Astrocyte of the spinal cord (primary cell): ENCODE data around the gene TNS4.

Source experiments
- DNase-seq: peaks from one replicate; pipeline ENCODE4 v3.0.0; 2011; ENCODE audit warnings: low read depth, low spot score
- H3K4me3 ChIP-seq: 2 replicates; pipeline ENCODE4 v1.5.1; 2011; ENCODE audit warnings: low read depth, mild to moderate bottlenecking, low read length, moderate library complexity
- CTCF ChIP-seq: IDR thresholded peaks from 2 replicates; pipeline ENCODE4 v1.5.1; 2012; ENCODE audit warnings: low read depth, mild to moderate bottlenecking, low read length, inconsistent platforms
- in situ Hi-C: cut with HindIII; loops from 2 replicates; pipeline ENCODE4 v1.10.0; 2017; ENCODE audit warnings: low sequenced_read_pairs

The TNS4 gene

DNA sequence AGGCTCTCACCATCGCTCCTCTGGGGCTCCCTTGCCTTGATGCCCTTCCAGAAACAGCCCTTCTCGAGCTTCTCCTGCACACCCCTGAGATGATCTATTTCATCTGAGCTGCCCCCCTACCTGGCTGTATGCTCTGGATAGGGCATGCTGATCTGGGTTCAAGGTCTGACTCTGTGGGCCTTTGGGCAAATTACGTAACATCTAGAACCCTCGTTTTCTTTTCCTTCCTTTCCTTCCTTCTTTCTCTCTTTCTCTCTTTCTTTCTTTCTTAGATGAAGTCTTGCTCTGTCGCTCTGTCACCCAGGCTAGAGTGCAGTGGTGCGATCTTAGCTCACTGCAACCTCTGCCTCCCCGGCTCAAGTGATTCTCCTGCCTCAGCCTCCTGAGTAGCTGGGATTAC is 20.3 kb downstream of the TNS4 start:
- no peak for TF ChIP-seq CTCF
- DNase-seq, result no peak
- in situ Hi-C loops, result no loop called here
- H3K4me3 ChIP-seq, result no peak overlapping the region

DNA sequence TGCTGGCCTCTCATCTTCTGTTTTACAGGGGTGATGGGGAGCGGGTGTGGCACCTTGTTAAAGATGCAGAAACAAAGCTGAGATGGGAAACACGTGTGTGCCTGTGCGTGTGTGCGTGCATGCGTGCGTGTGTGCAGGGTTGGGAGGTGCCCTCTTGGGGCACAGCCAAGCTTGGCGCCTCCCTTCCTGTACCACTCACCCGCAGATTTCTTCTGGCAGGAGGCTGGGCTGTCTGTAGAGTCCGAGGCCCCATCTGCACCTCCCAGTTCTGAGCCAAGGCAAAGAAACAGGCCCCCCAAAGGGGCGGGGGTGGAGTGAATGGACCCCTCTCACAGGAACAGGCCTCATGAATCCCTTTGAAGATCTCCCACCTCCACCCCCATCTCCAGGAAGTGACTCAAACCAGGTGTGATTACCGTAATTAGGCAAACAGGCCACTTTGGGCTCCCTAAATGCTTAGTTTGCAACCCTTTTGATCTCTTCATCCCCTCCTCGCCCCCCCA is 20.9 kb downstream of the TNS4 start:
- H3K4me3 ChIP-seq, result no peak overlapping the region
- in situ Hi-C loops, result no loop called here
- TF ChIP-seq CTCF, result no peak
- DNase-seq, result no peak

- DNase-seq, result no peak
- in situ Hi-C loops, result no loop called here
- TF ChIP-seq CTCF, result no peak
- no peak overlapping the region for H3K4me3 ChIP-seq
Measured at GRCh38 chr17:40479754-40480480, 21.5 kb downstream of the TNS4 start.

GRCh38 chr17:40478486-40478885 is 22.9 kb downstream of the TNS4 start:
- in situ Hi-C loops, result no loop called here
- H3K4me3 ChIP-seq, result no peak overlapping the region
- TF ChIP-seq CTCF, result no peak
- DNase-seq, result no peak

- no peak for TF ChIP-seq CTCF
- H3K4me3 ChIP-seq, result no peak overlapping the region
- DNase-seq, result no peak
- in situ Hi-C loops, result no loop called here
Measured at GRCh38 chr17:40477796-40478195, 23.6 kb downstream of the TNS4 start.

- no peak for DNase-seq
- in situ Hi-C loops, result no loop called here
- no peak overlapping the region for H3K4me3 ChIP-seq
- TF ChIP-seq CTCF, result no peak
Measured at GRCh38 chr17:40475234-40475908, 26.1 kb downstream of the TNS4 start.
